MG63 (cell line): ENCODE data around the gene SDHAF1. TPM values are rescaled to one million over a fixed set of nuclear protein-coding genes. Genes with fewer than 3 reads are reported as not detected.
"Not testable (repeated sequence)": the region's sequence is repeated elsewhere in the genome, so short reads cannot be mapped to it uniquely, and the experiment has no call there.

Experiments used
- DNase-seq: peaks from one replicate; pipeline ENCODE4 v3.0.0-alpha.2; 2020
- H3K27me3 ChIP-seq: fragments of 250-450 bp; sonication (Bioruptor Pico); 2 replicates; pipeline ENCODE4 v1.5.1; 2020; ENCODE audit warnings: mild to moderate bottlenecking, moderate library complexity
- H3K36me3 ChIP-seq: fragments of 250-450 bp; sonication (Bioruptor Pico); 2 replicates; pipeline ENCODE4 v1.5.1; 2020; ENCODE audit warnings: mild to moderate bottlenecking, moderate library complexity
- H3K4me3 ChIP-seq: fragments of 250-450 bp; sonication (Bioruptor Pico); 2 replicates; pipeline ENCODE4 v1.5.1; 2020; ENCODE audit warnings: mild to moderate bottlenecking, moderate library complexity
- H3K9me3 ChIP-seq: fragments of 250-450 bp; sonication (Bioruptor Pico); 2 replicates; pipeline ENCODE4 v1.5.1; 2020; ENCODE audit warnings: mild to moderate bottlenecking, moderate library complexity
- total RNA-seq: library from RNA; depleted of rRNA; stranded (reverse); fragments of >200 nt; shearing (Covaris generic); gene quantifications from 2 replicates; pipeline ENCODE4 v1.2.3, GENCODE V29; 2014; ENCODE audit warnings: low replicate concordance

The SDHAF1 gene
- total RNA-seq, 1 experiment from 2014 or later, result 46.1 TPM

GRCh38 chr19:35978832-35979365, 16.1 kb upstream of the SDHAF1 start:
- no peaks in the 10 kb centered on the region for H3K9me3 ChIP-seq
- DNase-seq, result no peak
- H3K27me3 ChIP-seq, result peaks cover 37% of the 10 kb centered on the region
- H3K4me3 ChIP-seq, result no peak overlapping the region
- no peaks in the 10 kb centered on the region for H3K36me3 ChIP-seq

GRCh38 chr19:35980997-35981396, 14.0 kb upstream of the SDHAF1 start:
- H3K36me3 ChIP-seq, H3K9me3 ChIP-seq, H3K4me3 ChIP-seq, DNase-seq: not testable (repeated sequence)
- H3K27me3 ChIP-seq, result peaks cover 39% of the 10 kb centered on the region

GRCh38 chr19:35983177-35983576, 11.8 kb upstream of the SDHAF1 start:
- Histone ChIP-seq H3K27me3 (peaks cover 38% of the 10 kb centered on the region), H3K36me3 (no peaks in the 10 kb centered on the region), H3K9me3 (no peaks in the 10 kb centered on the region), H3K4me3 (no peak overlapping the region)
- no peak for DNase-seq

GRCh38 chr19:35986111-35986510, 8.9 kb upstream of the SDHAF1 start:
- no peak for DNase-seq
- Histone ChIP-seq H3K9me3 (no peaks in the 10 kb centered on the region), H3K27me3 (peaks cover 28% of the 10 kb centered on the region; the same call in 1 of the 2 replicates), H3K36me3 (no peaks in the 10 kb centered on the region), H3K4me3 (no peak overlapping the region)

GRCh38 chr19:35986664-35987570, 8.1 kb upstream of the SDHAF1 start:
- DNase-seq, result peak; percentile 33
- Histone ChIP-seq H3K4me3 (peak overlapping the region; percentile 27), H3K27me3 (peaks cover 22% of the 10 kb centered on the region; the same call in 1 of the 2 replicates), H3K9me3 (no peaks in the 10 kb centered on the region), H3K36me3 (no peaks in the 10 kb centered on the region)

GRCh38 chr19:35987571-35987896, 7.5 kb upstream of the SDHAF1 start:
- peak overlapping the region; percentile 27 for H3K4me3 ChIP-seq
- H3K36me3 ChIP-seq, result no peaks in the 10 kb centered on the region
- no peak for DNase-seq
- H3K9me3 ChIP-seq, result no peaks in the 10 kb centered on the region
- H3K27me3 ChIP-seq, result peaks cover 17% of the 10 kb centered on the region; the same call in 1 of the 2 replicates

- peaks cover 9% of the 10 kb centered on the region; the same call in 1 of the 2 replicates for H3K27me3 ChIP-seq
- no peak for DNase-seq
- no peaks in the 10 kb centered on the region for H3K36me3 ChIP-seq
- no peak overlapping the region for H3K4me3 ChIP-seq
- H3K9me3 ChIP-seq, result no peaks in the 10 kb centered on the region
Observed at GRCh38 chr19:35988824-35989223, 6.2 kb upstream of the SDHAF1 start.

GRCh38 chr19:35990156-35990555, 4.8 kb upstream of the SDHAF1 start:
- Histone ChIP-seq H3K4me3 (no peak overlapping the region), H3K9me3 (no peaks in the 10 kb centered on the region), H3K36me3 (no peaks in the 10 kb centered on the region), H3K27me3 (peaks cover 7% of the 10 kb centered on the region; the same call in 1 of the 2 replicates)
- DNase-seq, result no peak

- H3K36me3 ChIP-seq, result no peaks in the 10 kb centered on the region
- H3K9me3 ChIP-seq, result no peaks in the 10 kb centered on the region
- peaks cover 5% of the 10 kb centered on the region; the same call in 1 of the 2 replicates for H3K27me3 ChIP-seq
- DNase-seq, result no peak
- no peak overlapping the region for H3K4me3 ChIP-seq
Observed at GRCh38 chr19:35990771-35991730, 3.9 kb upstream of the SDHAF1 start.

- Histone ChIP-seq H3K4me3 (no peak overlapping the region), H3K27me3 (peaks cover 3% of the 10 kb centered on the region; the same call in 1 of the 2 replicates), H3K36me3 (peaks cover 5% of the 10 kb centered on the region; the same call in 1 of the 2 replicates), H3K9me3 (no peaks in the 10 kb centered on the region)
- no peak for DNase-seq
Observed at GRCh38 chr19:35991731-35992450, 3.1 kb upstream of the SDHAF1 start.

GRCh38 chr19:35992907-35993765, 1.9 kb upstream of the SDHAF1 start:
- Histone ChIP-seq H3K27me3 (no peaks in the 10 kb centered on the region), H3K36me3 (peaks cover 6% of the 10 kb centered on the region), H3K4me3 (no peak overlapping the region), H3K9me3 (no peaks in the 10 kb centered on the region)
- DNase-seq, result no peak

- no peak for DNase-seq
Observed at GRCh38 chr19:35993923-35994598, 927 bp upstream of the SDHAF1 start.

GRCh38 chr19:35996777-35997176, 1.8 kb downstream of the SDHAF1 start:
- Histone ChIP-seq H3K4me3 (peak overlapping the region; percentile 88; the same call in 1 of the 2 replicates), H3K36me3 (peaks cover 23% of the 10 kb centered on the region), H3K27me3 (no peaks in the 10 kb centered on the region), H3K9me3 (no peaks in the 10 kb centered on the region)
- DNase-seq, result no peak

More at GRCh38 chr19:35993923-35994598, 927 bp upstream of the SDHAF1 start:
- Histone ChIP-seq H3K9me3 (no peaks in the 10 kb centered on the region), H3K4me3 (peak overlapping the region; percentile 88; the same call in 1 of the 2 replicates), H3K27me3 (no peaks in the 10 kb centered on the region), H3K36me3 (peaks cover 13% of the 10 kb centered on the region)

GRCh38 chr19:36001605-36002004, 6.6 kb downstream of the SDHAF1 start:
- Histone ChIP-seq H3K27me3 (no peaks in the 10 kb centered on the region), H3K4me3 (no peak overlapping the region), H3K9me3 (no peaks in the 10 kb centered on the region), H3K36me3 (peaks cover 20% of the 10 kb centered on the region)
- DNase-seq, result no peak

- no peaks in the 10 kb centered on the region for H3K9me3 ChIP-seq
- H3K27me3 ChIP-seq, result no peaks in the 10 kb centered on the region
- peaks cover 15% of the 10 kb centered on the region for H3K36me3 ChIP-seq
- DNase-seq, result no peak
- H3K4me3 ChIP-seq, result no peak overlapping the region
Observed at GRCh38 chr19:36003284-36003683, 8.3 kb downstream of the SDHAF1 start.
